ENCODE results near the gene CMTM2.
"Not testable (repeated sequence)": the region's sequence is repeated elsewhere in the genome, so short reads cannot be mapped to it uniquely, and the experiment has no call there.

The CMTM2 gene

GRCh38 chr16:66630561-66631260 is 51.4 kb downstream of the CMTM2 start:
- not testable (repeated sequence) for DNase-seq (ENCODE audit: low spot score)

- DNase-seq (ENCODE audit: low spot score): not testable (repeated sequence)
These were observed 52.3 kb downstream of the CMTM2 start for GRCh38 chr16:66631558-66631957.

- DNase-seq (ENCODE audit: low spot score): no peak
These were observed 55.4 kb downstream of the CMTM2 start for GRCh38 chr16:66634527-66635196.

- DNase-seq (ENCODE audit: low spot score): no peak
These were observed 56.1 kb downstream of the CMTM2 start for GRCh38 chr16:66635406-66635805.

- DNase-seq (ENCODE audit: low spot score): no peak
These were observed 56.9 kb downstream of the CMTM2 start for GRCh38 chr16:66636199-66636598.

- no peak for DNase-seq (ENCODE audit: low spot score)
These were observed 58.5 kb downstream of the CMTM2 start for GRCh38 chr16:66637806-66638205.
